Measurements from ENCODE around the gene NR3C1.

Gene NR3C1

GRCh38 chr5:143304836-143305475 lies 98.5 kb downstream of the NR3C1 start:
- no peak for DNase-seq

GRCh38 chr5:143302341-143303045 lies 101.0 kb downstream of the NR3C1 start:
- DNase-seq, result no peak

GRCh38 chr5:143297756-143298155 lies 105.7 kb downstream of the NR3C1 start:
- no peak for DNase-seq

GRCh38 chr5:143290125-143290524 lies 113.4 kb downstream of the NR3C1 start:
- no peak for DNase-seq

GRCh38 chr5:143284521-143284920 lies 119.0 kb downstream of the NR3C1 start:
- no peak for DNase-seq

GRCh38 chr5:143284002-143284401 lies 119.5 kb downstream of the NR3C1 start:
- no peak for DNase-seq

- no peak for DNase-seq
These were observed 122.3 kb downstream of the NR3C1 start for GRCh38 chr5:143281226-143281625.

- no peak for DNase-seq
These were observed 123.8 kb downstream of the NR3C1 start for GRCh38 chr5:143279698-143280097.

- DNase-seq, result no peak
These were observed 126.0 kb downstream of the NR3C1 start for GRCh38 chr5:143277536-143277935.

- no peak for DNase-seq
These were observed 127.7 kb downstream of the NR3C1 start for GRCh38 chr5:143275512-143276363.

- no peak for DNase-seq
These were observed 128.5 kb downstream of the NR3C1 start for GRCh38 chr5:143274952-143275351.

- no peak for DNase-seq
These were observed 132.1 kb downstream of the NR3C1 start for GRCh38 chr5:143271431-143271830.

- no peak for DNase-seq
These were observed 135.1 kb downstream of the NR3C1 start for GRCh38 chr5:143268388-143268787.

- DNase-seq, result no peak
These were observed 136.3 kb downstream of the NR3C1 start for GRCh38 chr5:143267186-143267585.

- DNase-seq, result no peak
These were observed 137.5 kb downstream of the NR3C1 start for GRCh38 chr5:143265995-143266394.

GRCh38 chr5:143263272-143263810 lies 140.1 kb downstream of the NR3C1 start:
- no peak for DNase-seq

- DNase-seq, result no peak
These were observed 140.9 kb downstream of the NR3C1 start for GRCh38 chr5:143262393-143263174.

GRCh38 chr5:143261748-143262392 lies 141.6 kb downstream of the NR3C1 start:
- DNase-seq, result no peak

- DNase-seq, result no peak
These were observed 144.3 kb downstream of the NR3C1 start for GRCh38 chr5:143259254-143259605.

GRCh38 chr5:143258559-143259253 lies 144.8 kb downstream of the NR3C1 start:
- DNase-seq, result no peak

GRCh38 chr5:143254819-143255218 lies 148.7 kb downstream of the NR3C1 start:
- no peak for DNase-seq

GRCh38 chr5:143251946-143252345 lies 151.5 kb downstream of the NR3C1 start:
- DNase-seq, result no peak

Measured in femur (tissue), 1 donor.